ENCODE results near the gene TRPM3.

- TF ChIP-seq CTCF (IDR thresholded peaks at IDR 0.05 in 4 of 5, conservative IDR thresholded peaks at IDR 0.05 in 1 of 5) (no peak), POLR2A (IDR thresholded peaks at IDR 0.05) (no peak)
These were observed 298.1 kb downstream of the TRPM3 start for GRCh38 chr9:70823284-70823683.

Measured in gastrocnemius medialis (tissue), 4 donors.